Karpas-422 (cell line): Measurements from ENCODE around the gene LRRC34. TPM values are rescaled to one million over a fixed set of nuclear protein-coding genes. Genes with fewer than 3 reads are reported as not detected.
A peak's percentile ranks its signal among the peaks of the same experiment; 100 is the strongest.

ENCODE experiments used
- DNase-seq: peaks from one replicate; pipeline ENCODE4 v3.0.0-alpha.2; 2015
- H2AFZ ChIP-seq: fragments of 200-600 bp; sonication (generic); 2 replicates; pipeline ENCODE4 v1.6.1; 2014; ENCODE audit warnings: antibody characterized with exemption, low read length, mixed read lengths
- H3K27ac ChIP-seq: fragments of 200-600 bp; sonication (generic); 2 replicates; pipeline ENCODE4 v1.5.1; 2014; ENCODE audit warnings: mild to moderate bottlenecking, low read length, moderate library complexity
- H3K27me3 ChIP-seq: fragments of 200-600 bp; sonication (generic); 2 replicates; pipeline ENCODE4 v1.6.1; 2014; ENCODE audit warnings: low read length, mixed read lengths
- H3K36me3 ChIP-seq: fragments of 200-600 bp; sonication (generic); 2 replicates; pipeline ENCODE4 v1.6.1; 2014; ENCODE audit warnings: low read length, mixed read lengths; ENCODE audit not compliant: insufficient read depth
- H3K4me1 ChIP-seq: fragments of 200-600 bp; sonication (generic); 2 replicates; pipeline ENCODE4 v1.6.1; 2014; ENCODE audit warnings: mild to moderate bottlenecking, low read length, mixed read lengths
- H3K4me2 ChIP-seq: fragments of 200-600 bp; sonication (generic); 2 replicates; pipeline ENCODE4 v1.6.1; 2014; ENCODE audit warnings: low read length, low read depth, mild to moderate bottlenecking; ENCODE audit not compliant: poor library complexity, severe bottlenecking
- H3K4me3 ChIP-seq: fragments of 200-600 bp; sonication (generic); 2 replicates; pipeline ENCODE4 v1.5.1; 2014; ENCODE audit warnings: mild to moderate bottlenecking, antibody characterized with exemption, low read length, mixed read lengths
- H3K79me2 ChIP-seq: fragments of 200-600 bp; sonication (generic); 2 replicates; pipeline ENCODE4 v1.6.1; 2014; ENCODE audit warnings: mild to moderate bottlenecking, low read length, mixed read lengths
- H3K9ac ChIP-seq: fragments of 200-600 bp; sonication (generic); 2 replicates; pipeline ENCODE4 v1.6.0; 2014; ENCODE audit warnings: low read length
- H3K9me2 ChIP-seq: fragments of 200-600 bp; sonication (generic), shearing (Covaris generic); replicated peaks from 2 replicates; pipeline ENCODE4 v1.6.0; 2014; ENCODE audit warnings: mild to moderate bottlenecking, low read length, moderate library complexity; ENCODE audit not compliant: insufficient read depth
- H3K9me3 ChIP-seq: fragments of 300-700, 200-600 bp; sonication (generic); 2 replicates; pipeline ENCODE4 v1.6.1; 2014; ENCODE audit warnings: low read length, mixed read lengths
- H4K20me1 ChIP-seq: fragments of 200-600 bp; sonication (generic); 2 replicates; pipeline ENCODE4 v1.6.1; 2014; ENCODE audit warnings: mild to moderate bottlenecking, antibody characterized with exemption, low read length, low read depth; ENCODE audit not compliant: insufficient read depth
- total RNA-seq: library from RNA; depleted of rRNA; stranded (reverse); fragments of >200 nt; shearing (Covaris generic); gene quantifications from 2 replicates; pipeline ENCODE4 v1.2.3, GENCODE V29; 2014; ENCODE audit warnings: low replicate concordance

The LRRC34 gene
- total RNA-seq, 1 experiment from 2014 or later: 10.0 TPM

GRCh38 chr3:169781209-169781855 lies 31.4 kb downstream of the LRRC34 start:
- no peaks in the 10 kb centered on the region for H3K27me3 ChIP-seq
- DNase-seq: no peak
- no peak overlapping the region for H3K4me2 ChIP-seq
- peaks cover under 1% of the 10 kb centered on the region for H3K4me1 ChIP-seq
- no peak overlapping the region for H2AFZ ChIP-seq
- no peak overlapping the region for H3K27ac ChIP-seq
- H3K9me2 ChIP-seq: no peaks in the 10 kb centered on the region
- H3K9me3 ChIP-seq: no peaks in the 10 kb centered on the region
- no peaks in the 10 kb centered on the region for H4K20me1 ChIP-seq
- no peak overlapping the region for H3K9ac ChIP-seq
- H3K79me2 ChIP-seq: peaks cover 47% of the 10 kb centered on the region
- no peak overlapping the region for H3K4me3 ChIP-seq
- H3K36me3 ChIP-seq: peaks cover 86% of the 10 kb centered on the region

GRCh38 chr3:169780742-169781141 lies 32.0 kb downstream of the LRRC34 start:
- Histone ChIP-seq H3K36me3 (peaks cover 86% of the 10 kb centered on the region), H3K9me3 (no peaks in the 10 kb centered on the region), H3K79me2 (peaks cover 53% of the 10 kb centered on the region), H3K9me2 (no peaks in the 10 kb centered on the region), H3K27ac (no peak overlapping the region), H3K4me2 (no peak overlapping the region), H4K20me1 (no peaks in the 10 kb centered on the region), H2AFZ (no peak overlapping the region), H3K4me3 (no peak overlapping the region), H3K9ac (no peak overlapping the region), H3K27me3 (no peaks in the 10 kb centered on the region), H3K4me1 (peaks cover 7% of the 10 kb centered on the region)
- no peak for DNase-seq

- Histone ChIP-seq H3K9me3 (no peaks in the 10 kb centered on the region), H3K9me2 (no peaks in the 10 kb centered on the region), H3K36me3 (peaks cover 75% of the 10 kb centered on the region), H4K20me1 (no peaks in the 10 kb centered on the region), H3K4me3 (no peak overlapping the region), H3K9ac (no peak overlapping the region), H3K27me3 (no peaks in the 10 kb centered on the region), H3K27ac (no peak overlapping the region), H3K4me2 (no peak overlapping the region), H3K4me1 (peaks cover 26% of the 10 kb centered on the region), H2AFZ (no peak overlapping the region), H3K79me2 (peaks cover 78% of the 10 kb centered on the region)
- DNase-seq: no peak
Measured at GRCh38 chr3:169777822-169778221, 34.9 kb downstream of the LRRC34 start.

- H3K4me3 ChIP-seq: peak overlapping the region; percentile 97
- peak overlapping the region; percentile 99 for H3K4me2 ChIP-seq
- H3K9me2 ChIP-seq: no peaks in the 10 kb centered on the region
- H3K27ac ChIP-seq: no peak overlapping the region
- no peaks in the 10 kb centered on the region for H3K9me3 ChIP-seq
- H3K27me3 ChIP-seq: no peaks in the 10 kb centered on the region
- H4K20me1 ChIP-seq: no peaks in the 10 kb centered on the region
- no peak for DNase-seq
- H2AFZ ChIP-seq: no peak overlapping the region
- peaks cover 58% of the 10 kb centered on the region for H3K79me2 ChIP-seq
- peaks cover 43% of the 10 kb centered on the region for H3K36me3 ChIP-seq
- H3K9ac ChIP-seq: peak overlapping the region; percentile 97
- peaks cover 35% of the 10 kb centered on the region for H3K4me1 ChIP-seq
Measured at GRCh38 chr3:169774186-169774585, 38.5 kb downstream of the LRRC34 start.

- peak; percentile 96 for DNase-seq
- Histone ChIP-seq H2AFZ (peak within 1 kb of the TSS; percentile 52; the same call in 1 of the 2 replicates), H3K9me3 (no peaks in the 10 kb centered on the region), H3K9me2 (no peaks in the 10 kb centered on the region), H3K4me3 (peak within 1 kb of the TSS; percentile 97), H3K27me3 (no peaks in the 10 kb centered on the region), H3K4me1 (peaks cover 35% of the 10 kb centered on the region), H3K9ac (peak within 1 kb of the TSS; percentile 97), H3K4me2 (peak within 1 kb of the TSS; percentile 99), H3K79me2 (peaks cover 48% of the 10 kb centered on the region), H3K27ac (peak within 1 kb of the TSS; percentile 98), H3K36me3 (peaks cover 34% of the 10 kb centered on the region), H4K20me1 (no peaks in the 10 kb centered on the region)
Measured at GRCh38 chr3:169772897-169773816, 39.5 kb downstream of the LRRC34 start, which contains the start of gene MYNN. MYNN (plus strand) TSS chr3:169773396; CDS start chr3:169774296, 900 bp downstream.

- peak overlapping the region; percentile 52; the same call in 1 of the 2 replicates for H2AFZ ChIP-seq
- H3K4me2 ChIP-seq: peak overlapping the region; percentile 99
- DNase-seq: peak; percentile 91
- peaks cover 40% of the 10 kb centered on the region for H3K79me2 ChIP-seq
- H3K4me1 ChIP-seq: peaks cover 35% of the 10 kb centered on the region
- H4K20me1 ChIP-seq: no peaks in the 10 kb centered on the region
- H3K27me3 ChIP-seq: no peaks in the 10 kb centered on the region
- peaks cover 27% of the 10 kb centered on the region for H3K36me3 ChIP-seq
- H3K4me3 ChIP-seq: peak overlapping the region; percentile 97
- H3K9me2 ChIP-seq: no peaks in the 10 kb centered on the region
- no peaks in the 10 kb centered on the region for H3K9me3 ChIP-seq
- peak overlapping the region; percentile 98 for H3K27ac ChIP-seq
- peak overlapping the region; percentile 97 for H3K9ac ChIP-seq
Measured at GRCh38 chr3:169772305-169772896, 40.3 kb downstream of the LRRC34 start.

GRCh38 chr3:169771497-169772304 lies 41.0 kb downstream of the LRRC34 start:
- H3K9me3 ChIP-seq: no peaks in the 10 kb centered on the region
- H2AFZ ChIP-seq: peak overlapping the region; percentile 86
- H3K79me2 ChIP-seq: peaks cover 33% of the 10 kb centered on the region
- H3K4me3 ChIP-seq: peak overlapping the region; percentile 97
- H3K36me3 ChIP-seq: peaks cover 24% of the 10 kb centered on the region; the same call in 1 of the 2 replicates
- no peaks in the 10 kb centered on the region for H3K27me3 ChIP-seq
- H3K4me2 ChIP-seq: peak overlapping the region; percentile 99
- peak; percentile 93 for DNase-seq
- peak overlapping the region; percentile 97 for H3K9ac ChIP-seq
- H3K27ac ChIP-seq: peak overlapping the region; percentile 98
- H4K20me1 ChIP-seq: no peaks in the 10 kb centered on the region
- H3K4me1 ChIP-seq: peaks cover 35% of the 10 kb centered on the region
- H3K9me2 ChIP-seq: no peaks in the 10 kb centered on the region
